Activated T-cell treated with anti-CD3 and anti-CD28 coated beads for 24 hours (primary cell): ENCODE data around the gene SH3PXD2B.
"Not testable (repeated sequence)": the region's sequence is repeated elsewhere in the genome, so short reads cannot be mapped to it uniquely, and the experiment has no call there.

Source experiments
- DNase-seq: peaks from one replicate; pipeline ENCODE4 v3.0.0-alpha.2; 2020; ENCODE audit warnings: low read depth

Gene SH3PXD2B

DNA sequence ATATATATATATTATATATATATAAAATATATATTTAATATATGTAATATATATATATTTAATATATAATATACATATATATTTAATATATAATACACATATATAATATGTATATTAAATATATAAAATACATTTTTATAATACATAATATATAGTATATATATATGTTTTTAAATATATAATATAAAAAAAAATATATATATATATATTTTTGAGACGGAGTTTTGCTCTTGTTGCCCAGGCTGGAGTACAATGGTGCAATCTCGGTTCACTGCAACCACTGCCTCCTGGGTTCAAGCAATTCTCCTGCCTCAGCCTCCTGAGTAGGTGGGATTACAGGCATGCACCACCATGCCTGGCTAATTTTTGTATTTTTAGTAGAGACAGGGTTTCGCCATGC, 85.6 kb downstream of the SH3PXD2B start:
- not testable (repeated sequence) for DNase-seq

DNA sequence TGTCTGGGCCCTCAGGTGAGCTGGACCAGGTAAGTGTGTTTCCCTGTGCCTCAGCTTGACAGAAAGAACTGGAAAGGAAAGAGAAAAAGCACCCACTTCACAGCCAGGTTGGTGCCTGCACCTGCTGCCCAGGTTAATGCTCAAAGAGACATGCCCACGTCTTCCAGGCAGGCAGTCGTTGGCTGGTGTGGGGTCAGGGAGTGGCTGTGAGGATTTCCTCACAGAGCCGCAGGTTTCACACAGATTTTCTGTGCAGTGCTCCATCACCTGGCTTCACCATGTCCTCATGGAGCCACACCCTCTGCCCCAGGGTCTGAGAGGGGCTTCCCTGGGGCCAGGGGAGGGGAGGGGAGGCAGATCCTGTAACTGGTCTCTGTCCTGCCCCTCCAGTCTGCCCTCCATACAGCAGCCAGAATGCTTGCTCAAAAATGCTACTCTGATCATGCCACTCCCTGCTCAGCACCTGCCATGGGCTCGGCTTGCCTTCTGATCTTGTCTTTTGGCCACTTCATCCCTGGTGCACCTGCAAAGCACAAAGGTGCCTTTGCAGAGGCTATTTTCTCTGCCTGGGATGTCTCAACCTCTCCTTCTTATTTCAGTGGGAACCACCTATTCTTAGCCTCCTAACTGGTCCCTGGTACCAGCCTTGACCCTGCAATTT, 88.2 kb downstream of the SH3PXD2B start:
- no peak for DNase-seq

DNA sequence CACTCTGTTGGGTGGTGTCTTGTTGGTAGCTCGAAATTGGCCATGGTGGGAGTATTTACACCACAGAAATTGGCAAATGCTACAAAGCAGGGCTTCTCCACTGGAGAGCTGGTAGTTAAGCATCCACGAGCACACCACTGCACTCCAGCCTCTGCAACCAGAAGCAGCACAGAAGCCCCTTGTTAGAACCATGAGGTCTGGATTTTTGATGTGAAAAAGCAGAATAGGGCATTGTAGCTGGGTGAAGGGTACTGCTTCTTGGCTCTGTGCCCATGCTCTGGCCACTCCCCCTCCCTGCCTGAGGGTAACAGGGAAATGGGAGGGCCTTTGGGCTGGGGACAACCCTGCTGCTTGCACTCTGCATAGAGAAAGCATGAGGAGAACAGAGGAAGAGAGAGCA, 89.6 kb downstream of the SH3PXD2B start:
- DNase-seq = no peak

DNA sequence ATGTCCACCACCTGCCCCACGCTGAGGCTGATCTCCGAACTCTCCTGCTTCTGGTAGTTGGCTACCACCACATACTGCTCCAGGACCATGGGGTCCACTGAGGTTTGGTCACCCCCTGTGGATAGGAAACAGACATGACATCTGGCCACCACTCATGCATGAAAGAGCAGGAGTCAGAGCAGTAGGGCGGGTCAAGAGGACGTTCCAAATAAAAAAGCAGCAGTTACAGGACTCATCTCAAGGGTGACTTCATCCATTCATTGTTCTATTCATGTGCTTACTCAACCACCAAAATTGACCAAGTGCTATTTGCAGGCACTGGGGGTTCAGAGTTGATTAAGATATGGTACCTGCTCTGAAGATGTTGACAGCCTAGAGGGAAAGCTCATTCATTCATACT, 91.6 kb downstream of the SH3PXD2B start:
- no peak for DNase-seq

DNA sequence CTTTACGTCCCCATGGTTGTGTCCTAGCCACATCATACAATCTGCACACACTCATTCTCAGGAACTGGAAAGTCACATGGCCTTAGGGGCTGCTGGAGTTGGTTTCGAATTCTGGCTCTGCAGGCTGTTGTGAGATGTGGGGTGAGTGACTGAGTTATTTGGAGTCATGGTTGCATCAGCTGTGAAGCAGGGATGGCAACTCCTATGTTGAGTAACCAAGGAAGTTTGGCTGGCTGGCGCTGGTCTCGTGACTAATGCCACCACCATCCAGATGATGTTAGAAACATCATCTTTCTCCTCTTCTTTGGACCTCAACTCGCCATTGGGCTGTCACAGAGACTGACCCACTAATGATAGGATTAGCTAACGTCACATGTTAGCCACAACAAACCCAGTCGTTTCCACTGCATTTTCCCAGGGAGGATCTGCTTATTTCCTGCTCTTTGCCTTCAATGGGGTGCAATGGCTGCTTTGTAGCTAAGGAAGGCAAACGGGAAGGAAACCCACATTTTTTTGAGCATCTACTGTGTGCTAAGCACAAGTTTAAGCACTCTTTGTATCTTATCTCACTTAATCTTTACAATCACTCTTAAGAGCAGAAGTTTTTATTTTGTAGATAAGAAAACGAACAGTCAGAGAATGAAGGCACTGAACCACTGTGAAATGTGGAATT, 92.6 kb downstream of the SH3PXD2B start:
- DNase-seq = no peak

DNA sequence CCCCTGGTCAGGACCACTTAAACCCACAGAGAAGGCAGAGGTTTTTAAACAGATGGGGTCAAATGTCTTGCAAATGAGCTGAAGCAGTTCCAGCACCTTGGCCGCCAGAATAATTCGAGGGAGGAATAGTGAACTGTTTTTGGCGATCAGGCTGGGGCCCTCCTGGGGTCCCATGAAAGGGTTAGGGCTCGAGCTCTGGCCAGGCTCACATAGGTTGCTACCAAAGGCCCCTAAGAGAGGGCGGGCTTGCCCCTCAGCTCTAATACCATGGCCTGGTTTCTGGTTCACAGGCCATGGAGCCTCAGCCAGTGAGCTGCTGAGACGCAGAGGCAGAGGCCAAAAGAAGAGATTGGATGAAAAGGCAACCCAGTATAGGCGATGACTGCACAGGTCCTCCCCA, 96.0 kb downstream of the SH3PXD2B start:
- no peak for DNase-seq

DNA sequence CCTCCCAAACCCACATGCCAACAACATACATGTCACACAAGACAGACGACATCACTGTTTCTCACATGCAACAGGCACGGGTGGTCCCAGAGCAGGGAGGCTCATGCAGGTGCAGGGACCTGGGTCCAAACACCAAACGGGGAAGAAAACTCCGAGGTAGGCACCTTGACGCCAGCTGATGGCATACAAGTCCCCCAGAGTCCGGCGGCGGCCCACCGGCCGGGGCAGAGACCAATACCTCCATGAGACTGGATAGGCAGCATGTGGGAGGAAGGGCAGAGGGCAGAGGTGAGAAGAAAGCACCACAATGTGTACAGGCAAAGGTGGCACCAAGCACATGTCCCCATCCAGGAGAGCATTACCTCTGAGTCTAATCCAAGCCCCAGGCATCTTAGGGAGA, 97.8 kb downstream of the SH3PXD2B start:
- no peak for DNase-seq

DNA sequence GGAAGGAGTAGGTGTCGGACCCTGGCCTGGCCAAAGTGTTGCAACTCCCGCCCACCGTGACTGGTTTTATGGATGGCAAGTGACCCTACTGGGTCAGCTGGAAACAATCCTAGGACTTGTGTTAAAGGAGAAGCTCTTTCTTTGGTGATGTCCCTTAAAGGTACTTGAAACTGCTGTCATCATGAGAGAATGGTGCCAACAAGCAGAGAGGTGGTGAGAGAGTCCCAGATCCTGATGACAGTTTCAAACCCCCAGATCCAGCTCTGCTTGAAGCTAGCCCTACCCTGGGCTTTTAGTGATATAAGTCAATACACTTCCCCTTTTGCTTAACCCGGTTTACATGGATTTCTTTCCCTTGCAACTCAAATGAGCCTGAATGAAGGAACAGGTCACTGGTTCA, 98.3 kb downstream of the SH3PXD2B start:
- no peak for DNase-seq

DNA sequence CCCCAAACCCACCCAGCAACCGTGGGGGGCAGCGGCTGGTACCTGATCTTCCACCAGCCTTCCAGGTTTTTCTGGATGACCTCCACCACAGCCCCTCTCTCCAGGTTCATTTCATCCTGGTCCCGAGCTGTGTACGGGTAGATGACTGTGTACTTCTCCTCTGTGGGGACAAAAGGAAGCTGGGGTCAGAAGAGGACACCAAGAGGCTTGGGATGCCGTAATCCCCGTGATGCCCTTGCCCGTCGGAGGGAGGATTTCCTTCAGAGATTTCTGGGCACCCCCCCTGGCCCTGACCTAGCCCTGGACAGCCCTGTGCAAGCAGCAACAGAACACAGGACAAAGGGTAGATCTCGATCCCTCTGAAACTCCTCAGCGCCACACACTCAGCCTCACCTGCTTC, 100.5 kb downstream of the SH3PXD2B start:
- no peak for DNase-seq

DNA sequence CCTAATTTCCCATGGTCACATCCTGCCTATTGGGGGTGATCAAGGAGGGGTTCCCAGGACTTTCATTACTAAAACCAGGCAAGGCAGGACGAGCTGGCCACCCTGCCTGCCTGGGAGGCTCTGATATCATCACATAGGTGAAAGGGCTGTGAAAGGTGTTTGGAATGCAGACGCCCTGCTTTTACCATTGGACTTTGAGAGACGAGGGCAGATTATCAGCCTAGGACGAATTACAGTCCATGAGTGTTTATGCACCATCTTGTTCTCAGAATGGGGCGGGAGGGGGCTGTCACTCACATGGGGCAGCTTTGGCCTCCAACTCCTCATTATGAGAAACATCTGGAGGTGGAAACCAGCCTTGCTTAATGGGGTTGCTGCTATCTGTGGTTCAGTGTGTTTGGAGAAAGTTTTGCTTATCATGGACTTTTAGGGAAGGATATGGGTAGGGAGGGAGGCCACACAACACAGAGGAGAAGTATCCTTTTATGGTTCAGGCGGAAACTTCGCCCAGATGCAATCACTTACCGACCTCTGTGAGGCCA, 101.0 kb downstream of the SH3PXD2B start:
- no peak for DNase-seq

DNA sequence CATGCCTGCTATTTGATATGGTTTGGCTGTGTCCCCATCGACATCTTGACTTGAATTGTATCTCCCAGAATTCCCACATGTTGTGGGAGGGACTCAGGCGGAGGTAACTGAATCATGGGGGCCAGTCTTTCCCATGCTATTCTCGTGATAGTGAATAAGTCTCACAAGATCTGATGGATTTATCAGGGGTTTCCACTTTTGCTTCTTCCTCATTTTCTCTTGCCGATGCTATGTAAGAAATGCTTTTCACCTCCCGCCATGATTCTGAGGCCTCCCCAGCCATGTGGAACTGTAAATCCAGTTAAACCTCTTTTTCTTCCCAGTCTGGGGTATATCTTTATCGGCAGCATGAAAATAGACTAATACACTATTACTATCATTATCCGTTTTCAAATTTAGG, 101.8 kb downstream of the SH3PXD2B start:
- not testable (repeated sequence) for DNase-seq

DNA sequence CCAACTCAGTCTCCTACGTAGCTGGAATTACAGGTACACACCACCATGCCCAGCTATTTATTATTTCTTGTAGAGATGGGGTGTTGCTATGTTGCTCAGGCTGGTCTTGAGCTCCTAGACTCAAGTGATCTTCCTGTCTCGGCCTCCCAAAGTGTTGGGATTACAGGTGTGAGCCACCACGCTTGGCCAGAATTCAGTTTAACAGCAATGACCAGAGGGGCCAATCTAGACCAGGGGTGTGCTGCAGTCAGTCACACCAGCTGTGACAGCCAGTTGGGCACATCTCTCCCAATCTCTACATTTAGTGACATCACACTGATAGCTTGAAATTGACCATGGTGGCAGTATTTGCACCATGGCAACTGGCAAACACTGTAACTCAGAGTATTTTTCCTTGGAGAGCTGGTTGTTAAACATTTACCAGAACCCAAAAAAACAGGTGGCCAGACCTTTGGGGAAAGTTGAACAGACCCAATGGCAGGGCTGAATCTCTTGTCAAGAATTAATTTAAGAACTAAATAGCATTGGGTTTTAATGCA, 103.0 kb downstream of the SH3PXD2B start:
- no peak for DNase-seq

DNA sequence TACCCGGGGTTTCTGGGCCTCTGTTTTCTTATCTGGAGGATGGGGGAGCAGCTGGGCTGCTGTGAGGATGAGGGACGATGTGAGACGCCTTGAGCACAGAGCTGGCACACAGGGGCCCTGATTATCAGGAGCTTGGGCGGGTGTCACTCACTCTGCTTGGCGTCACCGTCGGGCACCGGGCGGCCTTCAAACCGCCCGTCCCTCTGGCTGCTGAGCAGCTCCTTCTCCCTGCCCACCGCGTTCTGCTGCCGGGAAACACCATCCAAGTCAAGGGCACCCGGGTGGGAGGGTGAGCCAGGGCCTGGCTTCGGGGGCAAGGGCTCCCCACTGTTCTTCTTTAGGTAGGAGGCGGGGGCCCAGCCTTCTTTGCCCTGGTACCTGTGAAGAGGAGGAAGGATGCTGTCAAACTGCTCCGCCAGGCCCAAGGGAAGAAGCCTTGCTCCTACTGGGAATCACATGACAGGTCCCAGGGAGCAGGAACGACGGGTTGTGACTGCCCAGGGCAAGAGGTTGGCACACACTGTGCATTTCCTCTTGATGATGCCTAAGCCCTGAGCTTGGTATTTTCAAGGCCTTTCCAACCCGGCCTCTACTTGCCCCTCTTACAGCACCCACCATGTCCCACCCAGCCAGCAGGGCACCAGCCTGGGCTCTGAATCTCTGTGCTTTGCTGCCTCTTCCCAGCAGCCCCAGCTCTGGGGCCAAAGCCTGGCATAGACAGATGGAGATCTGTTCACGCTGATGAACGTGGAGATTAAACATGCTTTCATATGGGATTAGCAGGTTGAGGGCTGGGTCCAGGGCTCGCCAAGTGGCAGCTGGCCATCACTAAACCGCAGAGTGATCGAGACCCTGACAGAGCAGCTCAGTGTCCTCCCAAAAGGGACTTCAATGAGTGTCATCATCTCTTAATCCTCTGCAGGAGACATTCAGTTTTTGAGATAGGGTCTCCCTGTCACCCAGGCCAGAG, 103.8 kb downstream of the SH3PXD2B start:
- DNase-seq = no peak

DNA sequence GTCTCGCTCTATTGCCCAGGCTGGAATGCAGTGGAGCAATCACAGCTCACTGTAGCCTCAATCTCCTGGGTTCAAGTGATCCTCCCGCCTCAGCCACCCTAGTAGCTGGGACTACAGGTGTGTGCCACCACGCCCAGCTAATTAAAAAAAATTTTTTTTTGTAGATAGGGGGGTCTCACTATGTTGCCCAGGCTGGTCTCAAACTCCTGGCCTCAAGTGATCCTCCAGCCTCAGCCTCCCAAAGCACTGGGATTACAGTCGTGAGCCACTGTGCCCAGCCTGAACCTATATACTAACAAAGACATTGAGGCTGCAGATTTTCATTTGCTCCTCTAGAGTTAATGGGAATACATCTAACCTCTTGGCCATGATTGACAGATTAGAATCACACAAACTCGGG, 105.6 kb downstream of the SH3PXD2B start:
- not testable (repeated sequence) for DNase-seq

DNA sequence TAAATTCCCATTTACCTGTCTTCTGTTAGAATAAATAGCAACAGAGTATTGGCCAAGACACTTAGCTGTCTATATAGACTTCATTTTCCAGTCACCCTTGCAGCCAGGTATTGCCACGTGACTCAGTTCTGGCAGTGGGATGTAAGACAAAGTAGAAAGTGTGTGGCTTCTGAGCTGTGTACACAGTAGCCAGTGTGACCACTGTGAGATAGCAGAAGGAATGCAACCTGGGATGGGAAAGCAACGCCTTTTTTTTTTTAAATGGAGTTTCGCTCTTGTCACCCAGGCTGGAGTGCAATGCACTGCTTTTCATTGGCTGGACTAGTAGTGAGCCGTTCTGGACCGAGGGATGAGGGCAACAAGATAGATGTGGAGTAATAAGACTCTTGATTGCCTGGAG, 106.2 kb downstream of the SH3PXD2B start:
- DNase-seq = no peak

DNA sequence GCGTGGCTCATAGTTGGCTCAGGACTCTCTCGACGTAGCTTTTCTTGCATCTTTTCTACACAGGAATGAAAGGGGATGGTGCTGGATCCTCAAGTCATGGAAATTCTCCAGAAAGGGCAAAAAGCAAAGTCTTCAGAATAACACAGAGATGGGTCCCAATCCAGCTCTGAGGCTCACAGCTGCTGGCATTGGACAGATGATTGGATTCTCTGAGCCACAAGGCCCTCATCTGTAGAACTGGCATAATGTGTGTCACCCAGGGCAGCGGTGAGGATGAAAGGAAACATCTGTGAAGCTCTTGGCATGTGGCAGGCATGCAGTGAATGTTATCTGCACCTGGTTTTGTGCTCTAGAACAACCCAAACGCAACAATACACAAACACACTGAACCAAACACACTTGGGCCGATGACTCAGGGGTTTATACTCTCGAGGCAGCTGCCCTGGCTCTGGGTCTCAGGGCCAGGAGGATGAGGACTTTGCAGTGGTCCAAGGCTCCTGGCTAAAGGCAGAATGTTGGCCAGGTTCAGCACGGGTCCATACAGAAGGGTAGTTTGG, 106.8 kb downstream of the SH3PXD2B start:
- no peak for DNase-seq

DNA sequence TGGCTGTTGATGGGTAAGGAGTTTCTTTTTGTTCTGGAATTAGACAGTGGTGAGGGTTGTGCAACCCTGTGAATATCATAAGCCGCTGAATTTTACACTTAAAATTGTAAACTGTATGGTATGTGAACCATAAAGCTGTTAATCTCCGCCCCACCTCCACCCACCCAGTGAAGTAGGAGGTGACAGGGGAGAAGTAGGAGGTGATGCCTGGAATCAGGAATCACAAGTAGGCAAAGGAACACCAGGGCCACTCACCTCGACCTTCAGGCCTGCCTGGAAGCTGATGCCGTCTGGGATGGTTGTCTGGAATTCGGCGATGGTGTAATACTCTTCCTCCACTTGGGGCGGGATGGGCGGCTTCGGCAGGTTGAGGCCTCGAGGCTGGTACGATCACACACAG, 108.4 kb downstream of the SH3PXD2B start:
- no peak for DNase-seq

DNA sequence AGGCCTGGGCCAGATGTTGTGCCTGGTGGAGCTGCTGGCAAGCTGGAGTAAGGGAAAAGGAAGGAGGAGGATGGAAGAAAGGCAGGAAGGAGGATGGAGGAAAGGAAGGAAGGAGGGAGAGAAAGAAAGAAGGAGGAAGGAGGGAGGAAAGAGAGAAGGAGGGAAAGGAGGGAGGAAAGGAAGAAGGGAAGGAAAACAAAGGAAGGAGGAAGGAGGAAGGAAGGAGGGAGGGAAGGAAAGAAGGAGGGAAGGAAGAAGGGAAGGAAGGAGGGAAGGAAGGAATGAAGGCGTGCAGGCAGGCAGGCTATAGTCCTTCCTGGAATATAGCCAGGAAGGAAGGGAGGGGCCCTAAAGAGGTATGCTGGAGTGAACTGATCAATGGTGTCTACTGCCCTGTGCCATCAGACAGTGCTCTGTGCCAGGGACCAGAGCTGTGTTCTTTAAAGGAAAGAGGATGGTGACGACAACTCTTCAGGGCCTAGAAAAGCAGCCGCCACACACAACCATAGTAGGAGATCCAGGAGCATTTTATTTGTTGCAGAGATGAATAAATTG, 109.4 kb downstream of the SH3PXD2B start:
- no peak for DNase-seq

DNA sequence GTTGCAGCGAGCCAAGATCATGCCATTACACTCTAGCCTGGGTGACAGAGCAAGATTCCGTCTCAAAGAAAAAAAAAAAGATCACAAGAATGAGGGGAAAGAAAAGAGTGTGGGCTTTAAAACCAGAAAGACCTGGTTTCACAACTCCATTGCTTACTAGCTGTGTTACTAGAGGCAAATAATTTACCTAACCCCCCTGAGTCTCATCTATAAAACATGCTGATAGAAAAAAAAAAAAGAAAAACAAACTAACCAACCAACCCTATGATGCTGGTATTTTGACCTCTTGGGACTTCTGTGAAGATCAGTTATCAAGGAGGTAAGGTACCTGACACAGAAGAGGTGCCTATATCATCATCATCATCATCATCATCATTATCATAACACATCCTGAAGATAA, 110.6 kb downstream of the SH3PXD2B start:
- no peak for DNase-seq

DNA sequence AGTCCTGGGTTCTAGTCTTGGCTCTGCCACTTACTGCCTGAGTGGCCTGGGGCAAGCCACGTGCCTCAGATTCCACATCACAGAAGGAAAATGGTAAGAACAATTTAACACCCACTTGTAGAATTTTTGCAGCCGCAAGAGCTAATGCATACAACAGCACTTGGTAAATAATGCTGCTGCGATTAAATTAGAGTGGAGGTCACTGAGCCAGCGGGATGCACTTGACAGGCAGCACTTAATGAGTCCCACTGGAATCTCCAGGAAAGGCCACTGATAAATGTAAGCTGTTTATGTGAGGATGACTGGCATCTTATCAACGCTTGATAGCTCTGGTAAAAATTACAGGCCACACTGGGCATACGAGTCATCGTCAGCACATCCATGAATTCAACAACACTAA, 111.4 kb downstream of the SH3PXD2B start:
- DNase-seq = no peak

DNA sequence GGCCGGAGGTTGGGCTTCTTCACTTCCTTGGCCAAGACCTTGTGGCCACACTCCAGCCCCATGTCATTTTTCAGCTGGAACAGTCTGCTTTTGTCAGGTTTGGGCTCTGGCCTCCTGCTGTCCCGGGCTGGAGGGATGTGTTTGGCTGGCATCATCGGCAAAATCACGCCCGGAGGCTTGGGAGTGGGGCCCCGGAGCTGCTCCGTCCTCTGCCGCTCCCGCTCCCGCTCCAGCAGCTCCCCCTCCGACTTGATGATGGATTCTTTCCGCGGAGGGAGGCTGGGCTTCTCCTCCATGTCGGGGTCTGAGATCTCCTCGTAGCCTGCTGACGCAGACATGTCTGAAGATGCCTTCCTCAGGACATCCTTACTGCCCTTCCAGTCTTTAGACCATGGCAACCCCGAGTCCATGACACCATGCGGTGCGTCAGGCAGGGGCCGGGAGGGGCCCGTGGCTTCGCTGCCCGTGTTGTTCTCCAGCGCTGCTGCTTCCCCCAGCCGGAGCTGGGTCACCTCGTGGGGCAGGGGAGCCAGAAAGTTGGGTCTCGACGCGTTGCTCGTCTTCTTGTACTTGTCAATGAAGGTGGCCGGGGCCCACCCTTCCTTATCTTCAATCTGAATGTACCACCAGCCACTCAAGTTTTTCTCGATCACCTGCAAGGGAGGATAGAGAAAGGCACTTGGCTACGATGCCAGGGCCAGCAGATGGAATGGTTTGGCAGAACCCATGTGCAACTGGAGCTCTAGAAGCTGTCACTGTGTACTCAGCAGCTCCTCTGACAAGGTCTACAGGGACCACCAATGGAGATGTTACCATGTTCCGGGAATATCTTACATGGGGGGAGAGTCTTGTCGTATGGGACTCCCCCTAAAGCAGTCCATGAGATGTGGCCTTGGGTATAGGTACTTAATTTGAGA, 114.8 kb downstream of the SH3PXD2B start:
- DNase-seq = no peak
